NCI-H2029 treated with DMSO at 0.1 percent for 48 hours (cell line): ENCODE measurements around the gene KIF26A.

ENCODE experiments used
- DNase-seq: peaks from one replicate; lab custom pipeline; 2025; lab: John Stamatoyannopoulos, UW

KIF26A gene

DNA sequence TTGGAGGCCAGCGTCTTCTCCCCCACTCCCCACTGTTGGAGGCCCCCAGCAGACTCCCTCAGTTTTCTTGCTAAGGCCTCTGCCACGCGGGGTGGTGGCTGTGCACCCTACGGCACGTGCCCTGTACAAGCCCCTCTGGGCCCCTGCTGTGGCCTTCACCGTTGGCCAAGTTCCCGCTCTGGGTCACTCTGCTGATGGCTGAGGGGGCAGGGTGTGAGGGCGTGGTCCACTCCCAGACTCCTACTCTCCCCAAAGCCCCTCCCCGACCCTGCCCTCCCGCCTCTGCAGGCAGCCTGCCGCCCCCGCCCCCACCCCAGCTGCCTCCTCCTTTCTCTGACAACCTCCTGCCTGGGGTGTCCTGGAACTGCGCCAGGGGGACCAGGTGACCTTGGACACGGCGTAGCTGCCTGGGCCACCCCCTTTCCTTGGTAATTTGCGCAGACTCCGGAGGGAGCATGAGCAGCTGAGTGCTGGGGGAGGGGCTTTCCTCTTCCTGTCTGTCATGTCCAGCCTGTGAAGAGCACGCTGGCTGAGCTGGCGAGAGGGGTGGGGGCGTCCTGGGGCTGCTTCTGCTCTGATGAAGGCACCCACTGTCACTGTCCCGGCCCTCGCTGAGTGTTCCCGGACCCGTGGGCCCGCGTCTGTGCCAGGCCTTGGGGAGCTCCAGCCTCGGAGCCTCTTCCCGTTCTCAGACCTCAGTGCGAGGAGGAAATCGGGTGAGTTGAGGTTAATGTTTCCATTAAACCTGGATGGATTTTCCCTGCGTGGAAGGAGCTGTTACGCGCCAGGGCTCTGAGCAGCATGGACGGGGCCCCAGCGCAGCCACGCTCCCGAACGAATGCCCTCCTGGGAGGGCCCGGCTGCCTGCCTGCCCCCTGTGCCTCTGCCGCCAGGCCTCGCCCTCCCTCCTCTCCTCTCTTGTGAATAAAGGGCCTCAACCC lies 85.0 kb downstream of the KIF26A start:
- DNase-seq, result no peak

GRCh38 chr14:104224131-104224505 lies 85.7 kb downstream of the KIF26A start:
- DNase-seq, result no peak

- DNase-seq, result no peak
Observed at GRCh38 chr14:104224506-104225277, 86.3 kb downstream of the KIF26A start.

DNA sequence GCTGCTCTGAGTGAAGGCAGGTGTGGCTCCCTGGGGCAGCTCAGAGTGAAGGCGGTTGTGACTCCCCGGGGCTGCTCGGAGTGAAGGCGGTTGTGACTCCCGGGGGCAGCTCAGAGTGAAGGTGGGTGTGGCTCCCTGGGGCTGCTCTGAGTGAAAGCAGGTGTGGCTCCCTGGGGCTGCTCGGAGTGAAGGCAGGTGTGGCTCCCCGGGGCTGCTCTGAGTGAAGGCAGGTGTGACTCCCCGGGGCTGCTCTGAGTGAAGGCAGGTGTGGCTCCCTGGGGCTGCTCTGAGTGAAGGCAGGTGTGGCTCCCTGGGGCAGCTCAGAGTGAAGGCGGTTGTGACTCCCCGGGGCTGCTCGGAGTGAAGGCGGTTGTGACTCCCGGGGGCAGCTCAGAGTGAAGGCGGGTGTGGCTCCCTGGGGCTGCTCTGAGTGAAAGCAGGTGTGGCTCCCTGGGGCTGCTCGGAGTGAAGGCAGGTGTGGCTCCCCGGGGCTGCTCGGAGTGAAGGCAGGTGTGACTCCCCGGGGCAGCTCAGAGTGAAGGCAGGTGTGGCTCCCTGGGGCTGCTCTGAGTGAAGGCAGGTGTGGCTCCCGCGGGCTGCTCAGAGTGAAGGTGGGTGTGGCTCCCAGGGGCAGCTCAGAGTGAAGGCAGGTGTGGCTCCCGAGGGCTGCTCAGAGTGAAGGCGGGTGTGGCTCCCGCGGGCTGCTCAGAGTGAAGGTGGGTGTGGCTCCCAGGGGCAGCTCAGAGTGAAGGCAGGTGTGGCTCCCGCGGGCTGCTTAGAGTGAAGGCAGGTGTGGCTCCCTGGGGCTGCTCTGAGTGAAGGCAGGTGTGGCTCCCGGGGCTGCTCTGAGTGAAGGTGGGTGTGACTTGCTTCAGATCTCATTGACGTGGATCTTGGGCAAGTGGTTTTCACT lies 87.1 kb downstream of the KIF26A start:
- DNase-seq, result peak; percentile 13

- no peak for DNase-seq
Observed at GRCh38 chr14:104226421-104227383, 88.3 kb downstream of the KIF26A start.

DNA sequence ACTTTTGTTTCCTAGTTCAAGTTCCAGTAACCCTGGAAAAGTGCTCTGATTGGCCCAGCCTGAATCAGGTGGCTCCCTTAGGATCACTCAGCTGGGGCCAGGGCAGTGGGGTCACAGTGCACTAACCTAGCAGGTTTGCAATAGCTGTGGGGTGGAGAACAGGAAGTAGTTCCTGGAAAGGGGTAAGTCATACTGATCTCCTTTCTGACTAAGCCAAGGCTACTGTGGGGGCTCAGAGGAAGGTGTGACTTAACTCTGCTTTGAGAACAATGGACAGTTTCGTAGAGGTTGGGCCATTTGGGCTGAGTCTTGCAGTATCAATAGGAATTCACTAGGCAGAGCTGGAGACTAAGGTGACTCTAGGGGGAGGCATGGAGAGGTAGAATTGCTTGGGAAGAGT lies 89.4 kb downstream of the KIF26A start:
- no peak for DNase-seq

GRCh38 chr14:104228221-104228620 lies 89.8 kb downstream of the KIF26A start:
- no peak for DNase-seq

- DNase-seq, result no peak
Observed at GRCh38 chr14:104228716-104229533, 90.5 kb downstream of the KIF26A start.

DNA sequence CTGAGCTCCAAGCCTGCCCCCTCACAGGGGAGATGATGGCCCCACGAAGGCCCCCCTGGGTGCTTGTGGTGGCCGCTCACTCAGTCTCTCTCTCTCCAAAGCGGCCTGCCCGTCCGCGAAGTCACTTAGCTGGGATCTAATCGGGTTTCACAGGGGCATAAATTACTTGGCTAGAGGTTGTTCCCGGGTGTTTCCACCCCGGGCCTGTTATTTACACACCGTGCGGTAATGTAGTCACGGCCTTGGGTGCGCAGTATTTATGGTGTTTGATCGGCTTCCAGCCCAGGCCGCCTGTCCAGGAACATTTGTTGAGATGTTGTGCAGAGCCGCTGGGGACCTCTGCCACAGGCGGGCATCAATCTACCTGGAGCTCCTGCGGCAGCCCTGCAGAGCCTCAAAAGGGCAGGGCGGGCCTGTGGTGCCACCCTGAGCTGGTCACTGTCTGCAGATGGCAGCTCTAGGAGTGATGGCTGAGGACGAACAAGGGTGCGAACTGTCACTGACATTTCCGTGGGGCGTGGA lies 91.2 kb downstream of the KIF26A start:
- DNase-seq, result no peak

DNA sequence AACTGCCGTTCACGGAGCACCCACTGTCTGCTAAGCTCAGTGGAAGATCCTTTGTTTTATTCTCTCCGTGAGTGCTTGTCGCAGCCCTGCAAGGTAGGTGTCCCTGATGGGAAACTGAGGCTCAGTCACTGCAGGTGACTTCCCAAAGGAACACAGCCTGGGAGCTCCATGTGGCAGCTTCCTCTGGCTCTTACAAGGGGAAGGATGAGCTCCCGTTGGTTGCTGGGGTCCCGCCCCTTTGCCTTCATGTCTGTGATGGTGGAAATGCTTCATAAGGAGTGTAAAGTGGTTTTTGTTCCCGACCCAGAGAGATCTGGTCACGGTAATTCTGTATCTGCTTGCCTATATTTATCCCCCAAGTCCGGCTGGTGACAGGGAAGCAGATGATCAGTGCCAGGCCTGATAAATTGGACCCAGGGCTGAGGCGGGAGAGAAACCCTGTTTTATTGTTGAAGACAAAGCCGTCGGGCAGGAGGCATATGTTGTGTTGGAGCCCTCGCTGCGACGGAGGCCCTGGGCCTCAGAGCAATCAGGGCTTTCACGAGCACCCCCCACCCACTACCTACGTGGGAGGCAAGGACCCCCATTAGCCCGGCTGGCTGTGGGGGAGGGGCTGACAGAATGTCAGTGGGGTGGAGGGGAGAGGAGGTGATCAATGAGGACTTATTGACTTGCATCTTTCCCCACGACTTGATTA lies 91.9 kb downstream of the KIF26A start:
- no peak for DNase-seq
